Liver (tissue), 9 donors: ENCODE data around the gene A4GALT. TPM values are rescaled to one million over a fixed set of nuclear protein-coding genes. Genes with fewer than 3 reads are reported as not detected.

Source experiments
- DNase-seq: peaks from one replicate; pipeline ENCODE4 v3.0.0-alpha.2; 2017; ENCODE audit warnings: low spot score
- H3K27ac ChIP-seq, 2 donors: one replicate each; pipeline ENCODE4 v1.7.0; 2013; ENCODE audit warnings: inconsistent platforms in 2 of 2, low read length in 2 of 2, control low read depth in 1 of 2, low read depth in 1 of 2, mild to moderate bottlenecking in 1 of 2
- H3K27me3 ChIP-seq, 4 donors: one replicate each; pipeline versions ENCODE4 v1.6.1 to v1.7.0; 2013; ENCODE audit warnings: low read length in 3 of 4, inconsistent platforms in 1 of 4, mild to moderate bottlenecking in 1 of 4, moderate library complexity in 1 of 4; ENCODE audit not compliant: control insufficient read depth in 4 of 4, insufficient read depth in 4 of 4
- H3K36me3 ChIP-seq, 4 donors: one replicate each; pipeline versions ENCODE4 v1.6.1 to v1.7.0; 2013; ENCODE audit warnings: low read length in 3 of 4, mild to moderate bottlenecking in 3 of 4, low read depth in 1 of 4, moderate library complexity in 1 of 4; ENCODE audit not compliant: control insufficient read depth in 4 of 4, insufficient read depth in 3 of 4
- H3K4me1 ChIP-seq, 4 donors: one replicate each; pipeline versions ENCODE4 v1.6.1 to v1.7.0; 2013; ENCODE audit warnings: low read length in 3 of 4, mild to moderate bottlenecking in 3 of 4, moderate library complexity in 1 of 4; ENCODE audit not compliant: control insufficient read depth in 4 of 4, insufficient read depth in 4 of 4
- H3K4me3 ChIP-seq, 3 donors: one replicate each; pipeline versions ENCODE4 v1.6.1 to v1.7.0; 2013; ENCODE audit warnings: low read length in 3 of 3, control low read depth in 1 of 3, low read depth in 1 of 3, mild to moderate bottlenecking in 1 of 3
- H3K9ac ChIP-seq, 2 donors: one replicate each; pipeline ENCODE4 v1.7.0; 2013; ENCODE audit warnings: low read length in 2 of 2, mild to moderate bottlenecking in 2 of 2, moderate library complexity in 2 of 2, control low read depth in 1 of 2, low read depth in 1 of 2
- H3K9me3 ChIP-seq, 4 donors: one replicate each; pipeline versions ENCODE4 v1.6.1 to v1.7.0; 2013; ENCODE audit warnings: low read length in 3 of 4; ENCODE audit not compliant: control insufficient read depth in 4 of 4
- ATF3 ChIP-seq: IDR thresholded peaks from 2 replicates; pipeline ENCODE4 v1.6.1; 2016; ENCODE audit warnings: antibody characterized with exemption
- CTCF ChIP-seq: fragments of 150-350 bp; IDR thresholded peaks from 2 replicates; pipeline ENCODE4 v1.5.1; 2017; ENCODE audit warnings: improper control_type of control experiment, low read depth, low read length; ENCODE audit not compliant: missing input control
- EGR1 ChIP-seq, 2 donors: IDR thresholded peaks; 2 replicates each; pipeline ENCODE4 v1.6.1; 2016 to 2018; ENCODE audit warnings: antibody characterized with exemption in 2 of 2, low read depth in 2 of 2
- FOXA1 ChIP-seq: IDR thresholded peaks from 2 replicates; pipeline ENCODE4 v1.6.1; 2016; ENCODE audit warnings: antibody characterized with exemption
- FOXA2 ChIP-seq: IDR thresholded peaks from 2 replicates; pipeline ENCODE4 v1.6.1; 2016; ENCODE audit warnings: antibody characterized with exemption
- GABPA ChIP-seq, 2 donors: IDR thresholded peaks in 1 of 2; conservative IDR thresholded peaks in 1 of 2; 2 replicates each; pipeline ENCODE4 v1.6.1; 2016; ENCODE audit warnings: antibody characterized with exemption in 2 of 2, mild to moderate bottlenecking in 1 of 2, moderate library complexity in 1 of 2
- HNF4A ChIP-seq, 2 donors: conservative IDR thresholded peaks; 2 replicates each; pipeline ENCODE4 v1.6.1; 2016; ENCODE audit warnings: antibody characterized with exemption in 2 of 2, mild to moderate bottlenecking in 2 of 2
- HNF4G ChIP-seq: IDR thresholded peaks from 2 replicates; pipeline ENCODE4 v1.6.1; 2016; ENCODE audit warnings: antibody characterized with exemption
- JUND ChIP-seq, 2 donors: IDR thresholded peaks; 2 replicates each; pipeline ENCODE4 v1.6.1; 2016; ENCODE audit warnings: antibody characterized with exemption in 2 of 2
- MAX ChIP-seq: IDR thresholded peaks from 2 replicates; pipeline ENCODE4 v1.6.1; 2016; ENCODE audit warnings: antibody characterized with exemption
- NR2F2 ChIP-seq: IDR thresholded peaks from 2 replicates; pipeline ENCODE4 v1.6.1; 2016; ENCODE audit warnings: antibody characterized with exemption
- RAD21 ChIP-seq, 2 donors: IDR thresholded peaks; 2 replicates each; pipeline ENCODE4 v1.6.1; 2016; ENCODE audit warnings: antibody characterized with exemption in 2 of 2, mild to moderate bottlenecking in 2 of 2
- REST ChIP-seq: IDR thresholded peaks from 2 replicates; pipeline ENCODE4 v1.6.1; 2016; ENCODE audit warnings: antibody characterized with exemption, mild to moderate bottlenecking
- SP1 ChIP-seq: IDR thresholded peaks from 2 replicates; pipeline ENCODE4 v1.6.1; 2018; ENCODE audit warnings: antibody characterized with exemption, mild to moderate bottlenecking
- ZBTB33 ChIP-seq: IDR thresholded peaks from 2 replicates; pipeline ENCODE4 v1.6.1; 2016; ENCODE audit warnings: antibody characterized with exemption
- WGBS: extraction: QIAGEN DNeasy Blood & Tissue Kit; methylation state at CpG from one replicate; pipeline ENCODE4 v1.1.7; 2013; 5-methylcytosine and 5-hydroxymethylcytosine counted together
- polyA plus RNA-seq, 2 donors: library from polyadenylated mRNA; stranded (reverse) in 1 of 2; unstranded in 1 of 2; fragments of 200-250 nt in 1 of 2; fragments of >200 nt in 1 of 2; fragmentation: Nextera tagmentation in 1 of 2; extraction: Ambion mirVana in 1 of 2; gene quantifications; one replicate each; pipeline versions ENCODE4 v1.2.1 to v1.2.3, GENCODE V29; 2013 to 2015
- total RNA-seq, 2 donors: library from RNA; depleted of rRNA; stranded (reverse); fragments of >200 nt; gene quantifications; one replicate each; pipeline ENCODE4 v1.2.3, GENCODE V29; 2014
- donor health status: healthy.
- donor health status: healthy.
- donor health status: healthy.
- donor health status: healthy.
- donor health status: healthy.

Gene A4GALT
- total and polyA plus RNA-seq, 4 donors: 1.6 to 8.2 (median 2.0) TPM

GRCh38 chr22:42714768-42715390, 5.8 kb downstream of the A4GALT start:
- H3K36me3 ChIP-seq: no peaks in the 10 kb centered on the region
- no peak for DNase-seq

More at GRCh38 chr22:42714768-42715390, 5.8 kb downstream of the A4GALT start:
- H3K9me3 ChIP-seq: no peaks in the 10 kb centered on the region
- 90% methylated on average over 4 of the region's 4 CpGs for WGBS
- TF ChIP-seq REST (no peak), EGR1 (IDR thresholded peaks at IDR 0.05; ENCODE audit: low read depth in 2 of 2) (no peak), GABPA (IDR thresholded peaks at IDR 0.05 in 1 of 2, conservative IDR thresholded peaks at IDR 0.05 in 1 of 2) (no peak), ATF3 (no peak), HNF4A (conservative IDR thresholded peaks at IDR 0.05) (no peak), ZBTB33 (no peak), SP1 (no peak), CTCF (no peak), RAD21 (IDR thresholded peaks at IDR 0.05) (no peak), HNF4G (no peak), FOXA2 (no peak), NR2F2 (no peak), MAX (no peak), JUND (IDR thresholded peaks at IDR 0.05) (no peak), FOXA1 (no peak)
- peaks cover 0 to 6% (median 4%) of the 10 kb centered on the region in 4 donors for H3K4me1 ChIP-seq
- H3K4me3 ChIP-seq: no peak overlapping the region
- H3K9ac ChIP-seq: no peak overlapping the region
- H3K27ac ChIP-seq: no peak overlapping the region
- no peaks in the 10 kb centered on the region for H3K27me3 ChIP-seq
